HepG2 (cell line): ENCODE measurements around the gene CAMSAP2.

Experiments
- BHLHE40 ChIP-seq: IDR thresholded peaks from 2 replicates; pipeline ENCODE4 v1.6.1; 2011; ENCODE audit warnings: low read length, improper control_type of control experiment
- ESRRA ChIP-seq: sonication (generic); formaldehyde crosslinking; IDR thresholded peaks from 2 replicates; pipeline ENCODE4 v1.5.1; 2020; ENCODE audit warnings: mild to moderate bottlenecking, low read depth, missing genetic modification reagents
- HMGA1 ChIP-seq: sonication (generic); formaldehyde crosslinking; conservative IDR thresholded peaks from 2 replicates; pipeline ENCODE4 v1.4.0; 2020; ENCODE audit warnings: missing genetic modification reagents
- PRDM15 ChIP-seq: sonication (generic); formaldehyde crosslinking; IDR thresholded peaks from 2 replicates; pipeline ENCODE4 v1.4.0; 2020; ENCODE audit warnings: missing genetic modification reagents
- SNAI1 ChIP-seq: sonication (generic); formaldehyde crosslinking; IDR thresholded peaks from 2 replicates; pipeline ENCODE4 v1.5.0; 2020; ENCODE audit warnings: mild to moderate bottlenecking, missing genetic modification reagents, borderline replicate concordance
- ZBTB20 ChIP-seq: sonication (generic); formaldehyde crosslinking; IDR thresholded peaks from 2 replicates; pipeline ENCODE4 v1.8.1; 2023; ENCODE audit warnings: missing genetic modification reagents, low read depth, mild to moderate bottlenecking, borderline replicate concordance
- ZFX ChIP-seq: sonication (generic); formaldehyde crosslinking; IDR thresholded peaks from 2 replicates; pipeline ENCODE4 v1.4.0; 2020; ENCODE audit warnings: mild to moderate bottlenecking, low read depth, missing genetic modification reagents, moderate library complexity
- ZKSCAN1 ChIP-seq: fragments of 150-350 bp; IDR thresholded peaks from 2 replicates; pipeline ENCODE4 v1.6.1; 2014; ENCODE audit warnings: low read length
- ZNF142 ChIP-seq: sonication (generic); formaldehyde crosslinking; IDR thresholded peaks from 2 replicates; pipeline ENCODE4 v1.4.0; 2020; ENCODE audit warnings: missing genetic modification reagents
- ZNF775 ChIP-seq: sonication (generic); formaldehyde crosslinking; IDR thresholded peaks from 2 replicates; pipeline ENCODE4 v1.4.0; 2020; ENCODE audit warnings: missing genetic modification reagents, mild to moderate bottlenecking, moderate library complexity, borderline replicate concordance
- TF ChIP-seq, protein P1 (sequence below): sonication (generic); formaldehyde crosslinking; IDR thresholded peaks from 2 replicates; pipeline ENCODE4 v1.5.0; 2020; ENCODE audit warnings: mild to moderate bottlenecking, missing genetic modification reagents, moderate library complexity
- TF ChIP-seq, protein P2 (sequence below): sonication (generic); formaldehyde crosslinking; IDR thresholded peaks from 2 replicates; pipeline ENCODE4 v1.5.1; 2020; ENCODE audit warnings: mild to moderate bottlenecking, missing genetic modification reagents

GRCh38 chr1:200850554-200850953 lies 111.9 kb downstream of the CAMSAP2 start:
- TF ChIP-seq, protein P1, sequence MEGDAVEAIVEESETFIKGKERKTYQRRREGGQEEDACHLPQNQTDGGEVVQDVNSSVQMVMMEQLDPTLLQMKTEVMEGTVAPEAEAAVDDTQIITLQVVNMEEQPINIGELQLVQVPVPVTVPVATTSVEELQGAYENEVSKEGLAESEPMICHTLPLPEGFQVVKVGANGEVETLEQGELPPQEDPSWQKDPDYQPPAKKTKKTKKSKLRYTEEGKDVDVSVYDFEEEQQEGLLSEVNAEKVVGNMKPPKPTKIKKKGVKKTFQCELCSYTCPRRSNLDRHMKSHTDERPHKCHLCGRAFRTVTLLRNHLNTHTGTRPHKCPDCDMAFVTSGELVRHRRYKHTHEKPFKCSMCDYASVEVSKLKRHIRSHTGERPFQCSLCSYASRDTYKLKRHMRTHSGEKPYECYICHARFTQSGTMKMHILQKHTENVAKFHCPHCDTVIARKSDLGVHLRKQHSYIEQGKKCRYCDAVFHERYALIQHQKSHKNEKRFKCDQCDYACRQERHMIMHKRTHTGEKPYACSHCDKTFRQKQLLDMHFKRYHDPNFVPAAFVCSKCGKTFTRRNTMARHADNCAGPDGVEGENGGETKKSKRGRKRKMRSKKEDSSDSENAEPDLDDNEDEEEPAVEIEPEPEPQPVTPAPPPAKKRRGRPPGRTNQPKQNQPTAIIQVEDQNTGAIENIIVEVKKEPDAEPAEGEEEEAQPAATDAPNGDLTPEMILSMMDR (CRISPR knock-in tag) = no peak
- TF ChIP-seq PRDM15 (CRISPR knock-in tag) (no peak), ZKSCAN1 (no peak), ZNF775 (CRISPR knock-in tag) (no peak), ZFX (CRISPR knock-in tag) (no peak), ZNF142 (CRISPR knock-in tag) (no peak), HMGA1 (no peak), SNAI1 (CRISPR knock-in tag) (no peak), BHLHE40 (no peak), ESRRA (CRISPR knock-in tag) (no peak), ZBTB20 (CRISPR knock-in tag) (no peak)
- TF ChIP-seq, protein P2, sequence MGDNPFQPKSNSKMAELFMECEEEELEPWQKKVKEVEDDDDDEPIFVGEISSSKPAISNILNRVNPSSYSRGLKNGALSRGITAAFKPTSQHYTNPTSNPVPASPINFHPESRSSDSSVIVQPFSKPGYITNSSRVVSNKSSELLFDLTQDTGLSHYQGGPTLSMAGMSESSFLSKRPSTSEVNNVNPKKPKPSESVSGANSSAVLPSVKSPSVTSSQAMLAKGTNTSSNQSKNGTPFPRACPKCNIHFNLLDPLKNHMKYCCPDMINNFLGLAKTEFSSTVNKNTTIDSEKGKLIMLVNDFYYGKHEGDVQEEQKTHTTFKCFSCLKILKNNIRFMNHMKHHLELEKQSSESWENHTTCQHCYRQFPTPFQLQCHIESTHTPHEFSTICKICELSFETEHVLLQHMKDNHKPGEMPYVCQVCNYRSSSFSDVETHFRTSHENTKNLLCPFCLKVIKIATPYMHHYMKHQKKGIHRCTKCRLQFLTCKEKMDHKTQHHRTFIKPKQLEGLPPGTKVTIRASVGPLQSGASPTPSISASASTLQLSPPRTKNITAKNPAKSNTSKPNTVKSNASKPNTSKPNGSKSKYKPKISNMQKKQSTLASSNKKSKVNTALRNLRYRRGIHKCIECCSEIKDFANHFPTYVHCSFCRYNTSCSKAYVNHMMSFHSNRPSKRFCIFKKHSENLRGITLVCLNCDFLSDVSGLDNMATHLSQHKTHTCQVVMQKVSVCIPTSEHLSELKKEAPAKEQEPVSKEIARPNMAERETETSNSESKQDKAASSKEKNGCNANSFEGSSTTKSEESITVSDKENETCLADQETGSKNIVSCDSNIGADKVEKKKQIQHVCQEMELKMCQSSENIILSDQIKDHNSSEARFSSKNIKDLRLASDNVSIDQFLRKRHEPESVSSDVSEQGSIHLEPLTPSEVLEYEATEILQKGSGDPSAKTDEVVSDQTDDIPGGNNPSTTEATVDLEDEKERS (CRISPR knock-in tag) = no peak
